Measurements from ENCODE around the gene PCDHAC2.

The PCDHAC2 gene

GRCh38 chr5:140996060-140996459 is 29.8 kb downstream of the PCDHAC2 start:
- H2AK5ac ChIP-seq (ENCODE audit: low read length) = no peak overlapping the region
- H3K9ac ChIP-seq (ENCODE audit: low read length) = no peak overlapping the region
- no peak for DNase-seq
- no peak overlapping the region for H3K4me3 ChIP-seq (ENCODE audit: low read depth, low read length)
- H4K91ac ChIP-seq (ENCODE audit: low read depth, low read length) = no peak overlapping the region
- WGBS (ENCODE audit: extremely low coverage, insufficient coverage, insufficient read length) = no CpG with 5 or more reads among the region's 1 CpG
- H2BK5ac ChIP-seq (ENCODE audit: low read depth, low read length, poor library complexity) = no peak overlapping the region
- H4K8ac ChIP-seq (ENCODE audit: low read depth, low read length) = no peak overlapping the region
- H2BK12ac ChIP-seq (ENCODE audit: low read length) = no peak overlapping the region
- H3K4me1 ChIP-seq (ENCODE audit: control insufficient read depth in 1 of 2, insufficient read depth in 2 of 2, low read length in 2 of 2) = no peaks in the 10 kb centered on the region
- H3K36me3 ChIP-seq (ENCODE audit: control insufficient read depth in 1 of 2, insufficient read depth in 2 of 2, low read length in 2 of 2) = no peaks in the 10 kb centered on the region
- H3K79me2 ChIP-seq (ENCODE audit: control insufficient read depth, insufficient read depth, low read length, poor library complexity) = no peaks in the 10 kb centered on the region
- H3K79me1 ChIP-seq (ENCODE audit: low read length) = no peaks in the 10 kb centered on the region
- no peak overlapping the region for H3K4me2 ChIP-seq (ENCODE audit: low read length)
- H3K14ac ChIP-seq (ENCODE audit: low read length) = no peak overlapping the region
- H2BK120ac ChIP-seq (ENCODE audit: insufficient read depth, low read length, poor library complexity) = no peak overlapping the region
- no peaks in the 10 kb centered on the region for H3K27me3 ChIP-seq (ENCODE audit: insufficient read depth, low read length)
- no peak overlapping the region for H2AFZ ChIP-seq (ENCODE audit: insufficient read depth, low read length, poor library complexity)
- no peak overlapping the region for H3K27ac ChIP-seq (ENCODE audit: low read depth, low read length)
- no peak overlapping the region for H4K12ac ChIP-seq (ENCODE audit: low read depth, low read length)
- H3K18ac ChIP-seq (ENCODE audit: low read length) = no peak overlapping the region
- H3K4ac ChIP-seq (ENCODE audit: low read depth, low read length) = no peak overlapping the region
- no peak overlapping the region for H3K23ac ChIP-seq (ENCODE audit: low read length)
- H3K9me3 ChIP-seq (ENCODE audit: insufficient read depth, low read depth, low read length) = no peaks in the 10 kb centered on the region

- no CpG with 5 or more reads among the region's 2 CpGs for WGBS (ENCODE audit: extremely low coverage, insufficient coverage, insufficient read length)
- Histone ChIP-seq H2BK5ac (ENCODE audit: low read depth, low read length, poor library complexity) (no peak overlapping the region), H3K9me3 (ENCODE audit: insufficient read depth, low read depth, low read length) (no peaks in the 10 kb centered on the region), H3K27me3 (ENCODE audit: insufficient read depth, low read length) (no peaks in the 10 kb centered on the region), H3K4me2 (ENCODE audit: low read length) (no peak overlapping the region), H3K9ac (ENCODE audit: low read length) (no peak overlapping the region), H3K4me1 (ENCODE audit: control insufficient read depth in 1 of 2, insufficient read depth in 2 of 2, low read length in 2 of 2) (peaks cover 2 to 4% of the 10 kb centered on the region in 2 experiments), H4K91ac (ENCODE audit: low read depth, low read length) (no peak overlapping the region), H3K4ac (ENCODE audit: low read depth, low read length) (no peak overlapping the region), H2AK5ac (ENCODE audit: low read length) (no peak overlapping the region), H3K23ac (ENCODE audit: low read length) (no peak overlapping the region), H4K12ac (ENCODE audit: low read depth, low read length) (no peak overlapping the region), H3K36me3 (ENCODE audit: control insufficient read depth in 1 of 2, insufficient read depth in 2 of 2, low read length in 2 of 2) (no peaks in the 10 kb centered on the region), H4K8ac (ENCODE audit: low read depth, low read length) (no peak overlapping the region), H2BK12ac (ENCODE audit: low read length) (no peak overlapping the region), H2BK120ac (ENCODE audit: insufficient read depth, low read length, poor library complexity) (no peak overlapping the region), H3K79me2 (ENCODE audit: control insufficient read depth, insufficient read depth, low read length, poor library complexity) (peaks cover 1% of the 10 kb centered on the region), H3K27ac (ENCODE audit: low read depth, low read length) (no peak overlapping the region), H3K14ac (ENCODE audit: low read length) (no peak overlapping the region), H3K4me3 (ENCODE audit: low read depth, low read length) (no peak overlapping the region), H3K18ac (ENCODE audit: low read length) (no peak overlapping the region), H3K79me1 (ENCODE audit: low read length) (peaks cover 13% of the 10 kb centered on the region), H2AFZ (ENCODE audit: insufficient read depth, low read length, poor library complexity) (no peak overlapping the region)
- no peak for DNase-seq
Measured at GRCh38 chr5:140998921-140999410, 32.7 kb downstream of the PCDHAC2 start.

GRCh38 chr5:141001446-141001843 is 35.2 kb downstream of the PCDHAC2 start:
- Histone ChIP-seq H3K9ac (ENCODE audit: low read length) (no peak overlapping the region), H4K8ac (ENCODE audit: low read depth, low read length) (peak overlapping the region; percentile 74), H3K27ac (ENCODE audit: low read depth, low read length) (peak overlapping the region; percentile 66), H3K27me3 (ENCODE audit: insufficient read depth, low read length) (no peaks in the 10 kb centered on the region), H3K4me2 (ENCODE audit: low read length) (peak overlapping the region; percentile 94), H3K36me3 (ENCODE audit: control insufficient read depth in 1 of 2, insufficient read depth in 2 of 2, low read length in 2 of 2) (no peaks in the 10 kb centered on the region), H4K12ac (ENCODE audit: low read depth, low read length) (peak overlapping the region; percentile 51), H3K79me1 (ENCODE audit: low read length) (peaks cover 13% of the 10 kb centered on the region), H3K18ac (ENCODE audit: low read length) (peak overlapping the region; percentile 29), H2BK12ac (ENCODE audit: low read length) (no peak overlapping the region), H2BK120ac (ENCODE audit: insufficient read depth, low read length, poor library complexity) (peak overlapping the region; percentile 56), H2BK5ac (ENCODE audit: low read depth, low read length, poor library complexity) (peak overlapping the region; percentile 42), H3K79me2 (ENCODE audit: control insufficient read depth, insufficient read depth, low read length, poor library complexity) (peaks cover 1% of the 10 kb centered on the region), H4K91ac (ENCODE audit: low read depth, low read length) (no peak overlapping the region), H3K14ac (ENCODE audit: low read length) (no peak overlapping the region), H3K4me3 (ENCODE audit: low read depth, low read length) (no peak overlapping the region), H3K23ac (ENCODE audit: low read length) (no peak overlapping the region), H2AFZ (ENCODE audit: insufficient read depth, low read length, poor library complexity) (peak overlapping the region; percentile 66), H2AK5ac (ENCODE audit: low read length) (no peak overlapping the region), H3K4me1 (ENCODE audit: control insufficient read depth in 1 of 2, insufficient read depth in 2 of 2, low read length in 2 of 2) (peaks cover 6% of the 10 kb centered on the region in 2 experiments), H3K9me3 (ENCODE audit: insufficient read depth, low read depth, low read length) (no peaks in the 10 kb centered on the region), H3K4ac (ENCODE audit: low read depth, low read length) (no peak overlapping the region)
- DNase-seq = no peak
- no CpG with 5 or more reads among the region's 9 CpGs for WGBS (ENCODE audit: extremely low coverage, insufficient coverage, insufficient read length)

GRCh38 chr5:141001844-141002604 is 35.7 kb downstream of the PCDHAC2 start:
- no CpG with 5 or more reads among the region's 19 CpGs for WGBS (ENCODE audit: extremely low coverage, insufficient coverage, insufficient read length)
- DNase-seq = no peak

More at GRCh38 chr5:141001844-141002604, 35.7 kb downstream of the PCDHAC2 start:
- Histone ChIP-seq H3K9me3 (ENCODE audit: insufficient read depth, low read depth, low read length) (no peaks in the 10 kb centered on the region), H2BK12ac (ENCODE audit: low read length) (no peak overlapping the region), H3K23ac (ENCODE audit: low read length) (no peak overlapping the region), H3K14ac (ENCODE audit: low read length) (no peak overlapping the region), H4K91ac (ENCODE audit: low read depth, low read length) (no peak overlapping the region), H3K4ac (ENCODE audit: low read depth, low read length) (no peak overlapping the region), H2BK5ac (ENCODE audit: low read depth, low read length, poor library complexity) (no peak overlapping the region), H3K79me2 (ENCODE audit: control insufficient read depth, insufficient read depth, low read length, poor library complexity) (peaks cover 1% of the 10 kb centered on the region), H2AK5ac (ENCODE audit: low read length) (no peak overlapping the region), H3K79me1 (ENCODE audit: low read length) (peaks cover 13% of the 10 kb centered on the region), H2AFZ (ENCODE audit: insufficient read depth, low read length, poor library complexity) (peak overlapping the region; percentile 69), H3K4me3 (ENCODE audit: low read depth, low read length) (peak overlapping the region; percentile 61), H2BK120ac (ENCODE audit: insufficient read depth, low read length, poor library complexity) (peak overlapping the region; percentile 56), H3K27me3 (ENCODE audit: insufficient read depth, low read length) (no peaks in the 10 kb centered on the region), H3K36me3 (ENCODE audit: control insufficient read depth in 1 of 2, insufficient read depth in 2 of 2, low read length in 2 of 2) (no peaks in the 10 kb centered on the region), H4K12ac (ENCODE audit: low read depth, low read length) (no peak overlapping the region), H3K27ac (ENCODE audit: low read depth, low read length) (peak overlapping the region; percentile 66), H3K4me1 (ENCODE audit: control insufficient read depth in 1 of 2, insufficient read depth in 2 of 2, low read length in 2 of 2) (peaks cover 6% of the 10 kb centered on the region in 2 experiments), H3K4me2 (ENCODE audit: low read length) (peak overlapping the region; percentile 94), H3K9ac (ENCODE audit: low read length) (no peak overlapping the region), H3K18ac (ENCODE audit: low read length) (no peak overlapping the region), H4K8ac (ENCODE audit: low read depth, low read length) (peak overlapping the region; percentile 46)

Measured in trophoblast cell (in vitro differentiated cells and primary cell).